ENCODE measurements around the gene GDPD4.
A peak's percentile ranks its signal among the peaks of the same experiment; 100 is the strongest.

GDPD4 gene

DNA sequence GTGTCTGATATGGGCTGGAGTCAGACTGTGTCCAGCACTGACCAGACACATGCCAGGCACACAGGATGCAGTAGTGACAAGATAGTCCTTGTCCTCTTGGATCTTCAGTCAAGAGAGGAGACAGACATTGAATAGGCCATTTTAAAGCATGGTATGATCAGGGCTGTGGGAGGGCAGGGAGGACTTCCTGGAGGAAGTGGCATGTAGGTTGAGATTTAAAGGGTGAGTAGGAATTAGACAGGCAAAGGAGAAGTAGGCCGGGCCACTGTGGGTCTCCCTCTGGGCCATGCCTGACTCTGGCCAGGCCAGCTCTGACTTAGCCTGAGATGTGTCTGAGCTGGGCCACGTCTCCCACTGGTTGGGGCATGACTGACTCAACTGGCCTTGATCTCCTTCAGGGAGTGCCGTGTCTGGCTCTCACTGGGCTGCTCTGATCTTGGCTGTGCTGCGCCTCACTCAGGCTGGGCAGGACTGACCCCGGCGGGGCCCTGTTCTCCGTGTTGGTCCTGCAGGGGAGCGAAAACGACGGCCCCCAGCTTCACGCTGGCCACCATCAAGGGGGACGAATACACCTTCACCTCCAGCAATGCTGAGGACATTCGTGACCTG lies 102.2 kb downstream of the GDPD4 start:
- no peak for TF ChIP-seq EZH2phosphoT487 (IDR thresholded peaks at IDR 0.05; ENCODE audit: low read length)
- TF ChIP-seq EZH2 (optimal IDR thresholded peaks at IDR 0.05; ENCODE audit: low read depth, low read length), result no peak
- TF ChIP-seq, protein P1, sequence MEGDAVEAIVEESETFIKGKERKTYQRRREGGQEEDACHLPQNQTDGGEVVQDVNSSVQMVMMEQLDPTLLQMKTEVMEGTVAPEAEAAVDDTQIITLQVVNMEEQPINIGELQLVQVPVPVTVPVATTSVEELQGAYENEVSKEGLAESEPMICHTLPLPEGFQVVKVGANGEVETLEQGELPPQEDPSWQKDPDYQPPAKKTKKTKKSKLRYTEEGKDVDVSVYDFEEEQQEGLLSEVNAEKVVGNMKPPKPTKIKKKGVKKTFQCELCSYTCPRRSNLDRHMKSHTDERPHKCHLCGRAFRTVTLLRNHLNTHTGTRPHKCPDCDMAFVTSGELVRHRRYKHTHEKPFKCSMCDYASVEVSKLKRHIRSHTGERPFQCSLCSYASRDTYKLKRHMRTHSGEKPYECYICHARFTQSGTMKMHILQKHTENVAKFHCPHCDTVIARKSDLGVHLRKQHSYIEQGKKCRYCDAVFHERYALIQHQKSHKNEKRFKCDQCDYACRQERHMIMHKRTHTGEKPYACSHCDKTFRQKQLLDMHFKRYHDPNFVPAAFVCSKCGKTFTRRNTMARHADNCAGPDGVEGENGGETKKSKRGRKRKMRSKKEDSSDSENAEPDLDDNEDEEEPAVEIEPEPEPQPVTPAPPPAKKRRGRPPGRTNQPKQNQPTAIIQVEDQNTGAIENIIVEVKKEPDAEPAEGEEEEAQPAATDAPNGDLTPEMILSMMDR (IDR thresholded peaks at IDR 0.05; ENCODE audit: low read length), result no peak
- no peaks in the 10 kb centered on the region for H3K9me2 ChIP-seq (replicated peaks; ENCODE audit: insufficient read depth, low read length)
- H3K4me3 ChIP-seq (ENCODE audit: low read length), result no peak overlapping the region
- H3K4me2 ChIP-seq (ENCODE audit: low read depth, low read length), result no peak overlapping the region
- H3K4me1 ChIP-seq (ENCODE audit: low read length), result no peaks in the 10 kb centered on the region
- no peak overlapping the region for H3K9ac ChIP-seq (ENCODE audit: low read length)
- H3K9me3 ChIP-seq (replicated peaks; ENCODE audit: insufficient read depth, low read length), result no peaks in the 10 kb centered on the region
- no peaks in the 10 kb centered on the region for H3F3A ChIP-seq (ENCODE audit: insufficient read depth, low read length)
- no peaks in the 10 kb centered on the region for H3K79me2 ChIP-seq (ENCODE audit: low read length)
- H3K27me3 ChIP-seq (replicated peaks; ENCODE audit: insufficient read depth, low read length), result no peaks in the 10 kb centered on the region
- no peaks in the 10 kb centered on the region for H4K20me1 ChIP-seq (ENCODE audit: insufficient read depth, low read length)
- no peaks in the 10 kb centered on the region for H3K36me3 ChIP-seq (replicated peaks; ENCODE audit: insufficient read depth, low read length)
- peak; percentile 2 for DNase-seq
- no peak overlapping the region for H3K27ac ChIP-seq (ENCODE audit: low read length)
- no peak overlapping the region for H2AFZ ChIP-seq (ENCODE audit: low read length)

DNA sequence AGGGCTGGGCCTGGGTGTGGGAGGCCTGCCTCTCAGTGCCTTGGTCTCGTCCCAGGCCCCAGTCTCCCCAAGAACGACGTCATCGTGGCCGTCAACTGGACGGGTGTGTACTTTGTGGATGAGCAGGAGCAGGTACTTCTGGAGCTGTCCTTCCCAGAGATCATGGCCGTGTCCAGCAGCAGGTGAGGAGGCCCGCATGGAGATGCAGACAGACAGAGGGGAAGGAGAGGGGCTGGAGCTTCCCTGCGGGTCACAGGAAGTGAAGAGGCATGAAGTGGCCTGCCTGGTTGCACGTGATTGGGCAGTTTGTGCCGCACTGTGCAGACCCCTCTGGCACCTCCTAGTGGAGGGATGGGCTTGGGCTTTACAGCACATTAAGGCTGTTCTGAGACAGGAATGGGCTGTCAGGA lies 103.0 kb downstream of the GDPD4 start:
- no peak overlapping the region for H3K4me2 ChIP-seq (ENCODE audit: low read depth, low read length)
- no peak overlapping the region for H2AFZ ChIP-seq (ENCODE audit: low read length)

DNA sequence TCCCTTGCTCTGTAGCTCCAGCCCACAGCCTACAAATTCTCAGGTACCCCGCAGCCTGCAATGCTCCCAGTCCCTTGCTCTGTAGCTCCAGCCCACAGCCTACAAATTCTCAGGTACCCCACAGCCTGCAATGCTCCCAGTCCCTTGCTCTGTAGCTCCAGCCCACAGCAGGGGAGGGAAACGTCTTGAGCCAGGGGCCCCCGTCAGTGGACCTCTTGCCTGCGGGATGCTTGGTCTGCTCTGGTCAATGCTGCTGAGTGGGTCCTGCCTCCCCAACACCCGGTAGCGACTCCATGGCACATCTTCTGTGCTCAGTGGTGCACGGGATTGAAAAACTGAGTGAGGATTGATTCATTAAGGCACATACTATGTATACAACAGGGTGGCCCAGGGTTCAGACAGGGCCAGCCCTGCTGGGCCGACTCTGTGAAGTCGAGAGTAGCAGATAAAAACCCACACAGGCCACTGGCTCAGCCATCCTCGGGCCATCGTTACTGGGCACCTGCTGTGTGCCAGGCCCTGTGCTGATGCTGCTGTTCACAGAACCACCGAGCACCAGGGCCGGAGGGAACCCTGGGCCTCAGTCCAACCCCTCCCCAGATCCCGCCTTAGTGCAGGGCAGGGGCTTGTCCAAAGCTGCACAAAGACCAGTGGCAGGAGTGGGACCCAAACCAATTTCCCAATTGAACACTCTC lies 103.7 kb downstream of the GDPD4 start:
- DNase-seq, result no peak
- Histone ChIP-seq H3K9me2 (replicated peaks; ENCODE audit: insufficient read depth, low read length) (no peaks in the 10 kb centered on the region), H2AFZ (ENCODE audit: low read length) (no peak overlapping the region), H3K27me3 (replicated peaks; ENCODE audit: insufficient read depth, low read length) (no peaks in the 10 kb centered on the region), H3K9me3 (replicated peaks; ENCODE audit: insufficient read depth, low read length) (no peaks in the 10 kb centered on the region), H3K36me3 (replicated peaks; ENCODE audit: insufficient read depth, low read length) (no peaks in the 10 kb centered on the region), H3K27ac (ENCODE audit: low read length) (no peak overlapping the region), H3K4me1 (ENCODE audit: low read length) (no peaks in the 10 kb centered on the region), H3K4me3 (ENCODE audit: low read length) (no peak overlapping the region), H3K79me2 (ENCODE audit: low read length) (no peaks in the 10 kb centered on the region), H3K4me2 (ENCODE audit: low read depth, low read length) (no peak overlapping the region), H3F3A (ENCODE audit: insufficient read depth, low read length) (no peaks in the 10 kb centered on the region), H4K20me1 (ENCODE audit: insufficient read depth, low read length) (no peaks in the 10 kb centered on the region), H3K9ac (ENCODE audit: low read length) (no peak overlapping the region)
- TF ChIP-seq, protein P1 (IDR thresholded peaks at IDR 0.05; ENCODE audit: low read length), result no peak
- TF ChIP-seq EZH2phosphoT487 (IDR thresholded peaks at IDR 0.05; ENCODE audit: low read length) (no peak), EZH2 (optimal IDR thresholded peaks at IDR 0.05; ENCODE audit: low read depth, low read length) (no peak)

More for the DNA sequence above, 103.0 kb downstream of the GDPD4 start:
- H3F3A ChIP-seq (ENCODE audit: insufficient read depth, low read length), result no peaks in the 10 kb centered on the region
- H4K20me1 ChIP-seq (ENCODE audit: insufficient read depth, low read length), result no peaks in the 10 kb centered on the region
- H3K9ac ChIP-seq (ENCODE audit: low read length), result no peak overlapping the region
- no peaks in the 10 kb centered on the region for H3K4me1 ChIP-seq (ENCODE audit: low read length)
- no peaks in the 10 kb centered on the region for H3K36me3 ChIP-seq (replicated peaks; ENCODE audit: insufficient read depth, low read length)
- no peaks in the 10 kb centered on the region for H3K27me3 ChIP-seq (replicated peaks; ENCODE audit: insufficient read depth, low read length)
- H3K4me3 ChIP-seq (ENCODE audit: low read length), result no peak overlapping the region
- no peak overlapping the region for H3K27ac ChIP-seq (ENCODE audit: low read length)
- no peak for TF ChIP-seq EZH2phosphoT487 (IDR thresholded peaks at IDR 0.05; ENCODE audit: low read length)
- TF ChIP-seq, protein P1 (IDR thresholded peaks at IDR 0.05; ENCODE audit: low read length), result peak; percentile 32
- no peaks in the 10 kb centered on the region for H3K9me2 ChIP-seq (replicated peaks; ENCODE audit: insufficient read depth, low read length)
- H3K9me3 ChIP-seq (replicated peaks; ENCODE audit: insufficient read depth, low read length), result no peaks in the 10 kb centered on the region
- no peaks in the 10 kb centered on the region for H3K79me2 ChIP-seq (ENCODE audit: low read length)
- no peak for DNase-seq

All from MM.1S (cell line).